Measurements from ENCODE around the gene JARID2. TPM values are rescaled to one million over a fixed set of nuclear protein-coding genes. Genes with fewer than 3 reads are reported as not detected.

JARID2 gene
- total RNA-seq, 1 experiment from 2014 or later: 23.6 TPM

DNA sequence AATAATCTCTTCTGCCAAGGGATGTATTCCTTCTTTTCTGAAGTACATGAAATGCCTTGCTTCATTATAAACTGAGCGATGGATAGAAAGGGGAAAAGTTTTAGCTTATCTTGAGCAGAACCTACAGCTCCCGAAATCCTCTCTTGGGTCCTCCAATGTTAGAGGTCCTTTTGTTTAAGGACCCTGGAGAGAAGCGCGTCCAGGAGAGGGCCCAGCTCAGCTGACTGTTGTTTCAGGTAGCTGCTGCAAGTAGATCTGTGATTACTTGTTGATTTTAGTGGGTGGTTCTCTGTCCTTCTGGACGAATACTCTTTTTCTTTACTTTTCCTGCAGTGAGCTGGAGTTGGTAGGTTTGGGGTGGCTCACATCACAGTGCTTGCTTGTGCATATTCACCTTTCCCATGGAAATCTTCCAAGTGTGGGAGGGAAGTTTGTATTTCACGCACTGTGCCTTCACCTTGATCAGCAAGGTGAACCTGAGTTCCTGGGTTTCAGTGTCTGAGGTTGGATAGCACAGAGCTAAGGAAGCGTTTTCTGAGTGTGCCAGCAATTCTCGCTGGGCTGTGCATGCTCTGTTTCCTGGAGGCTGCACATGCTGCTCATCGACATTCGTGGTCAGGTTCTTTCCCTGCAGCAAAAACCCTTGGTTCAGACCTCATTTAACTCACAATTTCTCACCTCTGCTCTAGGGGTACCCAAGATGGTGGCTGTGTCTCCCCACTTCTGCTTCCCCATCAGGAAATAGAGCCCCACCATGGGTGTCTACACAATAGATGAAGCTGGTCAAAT lies 176.3 kb downstream of the JARID2 start:
- ChIA-PET RAD21 (ENCODE audit: low non-redundant PET in 1 of 2, low total read pairs in 2 of 2, uncharacterized antibody in 2 of 2, unreplicated experiment in 2 of 2) (no interaction called here), POLR2A (no interaction called here), CTCF (no interaction called here)
- no peaks in the 10 kb centered on the region for H4K20me1 ChIP-seq (ENCODE audit: insufficient read depth)
- H3K36me3 ChIP-seq (ENCODE audit: control insufficient read depth in 1 of 2, insufficient read depth in 2 of 2, low read length in 2 of 2): no peaks in the 10 kb centered on the region
- DNase-seq (ENCODE audit: low read depth, low spot score): no peak
- no peak overlapping the region for H3K4me2 ChIP-seq (ENCODE audit: low read length)
- H3K79me2 ChIP-seq (ENCODE audit: insufficient read depth, low read length): peaks cover 26% of the 10 kb centered on the region
- H3K27me3 ChIP-seq (ENCODE audit: insufficient read depth, low read length): no peaks in the 10 kb centered on the region
- intact Hi-C loops (cut with micrococcal nuclease): no loop called here
- H3K27ac ChIP-seq (ENCODE audit: low read depth, low read length): no peak overlapping the region
- no TSS peak for BruUV-seq (replicated peaks)
- no peaks in the 10 kb centered on the region for H3K4me1 ChIP-seq (ENCODE audit: control insufficient read depth in 1 of 2, insufficient read depth in 2 of 2, low read length in 2 of 2)
- TF ChIP-seq ZNF274 (IDR thresholded peaks at IDR 0.05; ENCODE audit: low read depth, low read length): no peak
- TF ChIP-seq EZH2phosphoT487 (IDR thresholded peaks at IDR 0.05; ENCODE audit: borderline replicate concordance): no peak
- TF ChIP-seq FOSL1 (IDR thresholded peaks at IDR 0.05; ENCODE audit: low read depth): no peak
- TF ChIP-seq ELF1 (IDR thresholded peaks at IDR 0.05; ENCODE audit: borderline replicate concordance, low read depth): no peak
- TF ChIP-seq, protein P1, sequence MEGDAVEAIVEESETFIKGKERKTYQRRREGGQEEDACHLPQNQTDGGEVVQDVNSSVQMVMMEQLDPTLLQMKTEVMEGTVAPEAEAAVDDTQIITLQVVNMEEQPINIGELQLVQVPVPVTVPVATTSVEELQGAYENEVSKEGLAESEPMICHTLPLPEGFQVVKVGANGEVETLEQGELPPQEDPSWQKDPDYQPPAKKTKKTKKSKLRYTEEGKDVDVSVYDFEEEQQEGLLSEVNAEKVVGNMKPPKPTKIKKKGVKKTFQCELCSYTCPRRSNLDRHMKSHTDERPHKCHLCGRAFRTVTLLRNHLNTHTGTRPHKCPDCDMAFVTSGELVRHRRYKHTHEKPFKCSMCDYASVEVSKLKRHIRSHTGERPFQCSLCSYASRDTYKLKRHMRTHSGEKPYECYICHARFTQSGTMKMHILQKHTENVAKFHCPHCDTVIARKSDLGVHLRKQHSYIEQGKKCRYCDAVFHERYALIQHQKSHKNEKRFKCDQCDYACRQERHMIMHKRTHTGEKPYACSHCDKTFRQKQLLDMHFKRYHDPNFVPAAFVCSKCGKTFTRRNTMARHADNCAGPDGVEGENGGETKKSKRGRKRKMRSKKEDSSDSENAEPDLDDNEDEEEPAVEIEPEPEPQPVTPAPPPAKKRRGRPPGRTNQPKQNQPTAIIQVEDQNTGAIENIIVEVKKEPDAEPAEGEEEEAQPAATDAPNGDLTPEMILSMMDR (IDR thresholded peaks at IDR 0.05 in 2 of 3, conservative IDR thresholded peaks at IDR 0.05 in 1 of 3; ENCODE audit: borderline replicate concordance in 1 of 3, insufficient read depth in 1 of 3, low read depth in 2 of 3, low read length in 2 of 3): no peak
- H2AFZ ChIP-seq (ENCODE audit: low read depth, low read length, poor library complexity, severe bottlenecking): no peak overlapping the region
- no peak overlapping the region for H3K9ac ChIP-seq (ENCODE audit: low read length)
- no peak overlapping the region for H3K4me3 ChIP-seq (replicated peaks in 1 of 2; ENCODE audit: low read depth in 1 of 2, low read length in 2 of 2)
- H3K9me2 ChIP-seq (ENCODE audit: insufficient read depth): no peaks in the 10 kb centered on the region
- no peak for ATAC-seq
- H3K9me3 ChIP-seq (ENCODE audit: control insufficient read depth in 1 of 2, insufficient read depth in 1 of 2, low read depth in 1 of 2, low read length in 2 of 2): peaks cover 3 to 4% of the 10 kb centered on the region in 2 experiments; a peak in 3 of 4 replicates
